K562 (cell line): ENCODE results near the gene EXOC4. TPM values are rescaled to one million over a fixed set of nuclear protein-coding genes. Genes with fewer than 3 reads are reported as not detected.

Source experiments
- REST ChIP-seq, 2 experiments: fragments of 450-650 bp; formaldehyde crosslinking in 1 of 2; IDR thresholded peaks; 2 replicates each; pipeline versions ENCODE4 v1.4.0 to v1.6.1; 2014 to 2020; ENCODE audit warnings: mild to moderate bottlenecking in 2 of 2, borderline replicate concordance in 1 of 2, low read depth in 1 of 2
- polyA plus RNA-seq, 8 experiments: library from polyadenylated mRNA; depleted of rRNA in 4 of 8; stranded (reverse) in 5 of 8; unstranded in 3 of 8; fragments of >200 nt; fragmentation: Nextera tagmentation in 2 of 8; fragmentation: Illumina TruSeq in 1 of 8; extraction: Ambion mirVana in 2 of 8; extraction: Trizol in 1 of 8; gene quantifications; 2 replicates each; pipeline versions ENCODE4 v1.2.1 to v1.2.3, GENCODE V29; 2011 to 2014; ENCODE audit warnings: inconsistent platforms in 1 of 8, missing spikeins in 1 of 8
- total RNA-seq, 7 experiments: library from RNA; depleted of rRNA in 6 of 7; stranded (reverse); fragments of >200 nt in 6 of 7; fragmentation: Illumina TruSeq in 2 of 7; extraction: Trizol in 2 of 7; gene quantifications; 2 replicates each; pipeline versions ENCODE4 v1.2.1 to v1.2.3, GENCODE V29; 2011 to 2021; ENCODE audit warnings: low replicate concordance in 1 of 7

EXOC4 gene
- total and polyA plus RNA-seq, 9 of the 15 experiments (the other 6 are each of a cell fraction or from before 2014, with no cell fraction given) = 18.5 to 73.1 (median 46.6) TPM

- peak; percentile 67 for TF ChIP-seq REST (IDR thresholded peaks at IDR 0.05; ENCODE audit: borderline replicate concordance)
- TF ChIP-seq REST (CRISPR knock-in tag; IDR thresholded peaks at IDR 0.05; ENCODE audit: low read depth) = no peak
Observed at GRCh38 chr7:133230591-133231194, 22.2 kb upstream of the EXOC4 start (continued).
